Non-pigmented ciliary epithelial cell (primary cell): Measurements from ENCODE around the gene LSM14B.

Experiments
- DNase-seq: peaks from one replicate; pipeline ENCODE4 v3.0.0-alpha.2; 2010; ENCODE audit warnings: low read depth

The LSM14B gene

DNA sequence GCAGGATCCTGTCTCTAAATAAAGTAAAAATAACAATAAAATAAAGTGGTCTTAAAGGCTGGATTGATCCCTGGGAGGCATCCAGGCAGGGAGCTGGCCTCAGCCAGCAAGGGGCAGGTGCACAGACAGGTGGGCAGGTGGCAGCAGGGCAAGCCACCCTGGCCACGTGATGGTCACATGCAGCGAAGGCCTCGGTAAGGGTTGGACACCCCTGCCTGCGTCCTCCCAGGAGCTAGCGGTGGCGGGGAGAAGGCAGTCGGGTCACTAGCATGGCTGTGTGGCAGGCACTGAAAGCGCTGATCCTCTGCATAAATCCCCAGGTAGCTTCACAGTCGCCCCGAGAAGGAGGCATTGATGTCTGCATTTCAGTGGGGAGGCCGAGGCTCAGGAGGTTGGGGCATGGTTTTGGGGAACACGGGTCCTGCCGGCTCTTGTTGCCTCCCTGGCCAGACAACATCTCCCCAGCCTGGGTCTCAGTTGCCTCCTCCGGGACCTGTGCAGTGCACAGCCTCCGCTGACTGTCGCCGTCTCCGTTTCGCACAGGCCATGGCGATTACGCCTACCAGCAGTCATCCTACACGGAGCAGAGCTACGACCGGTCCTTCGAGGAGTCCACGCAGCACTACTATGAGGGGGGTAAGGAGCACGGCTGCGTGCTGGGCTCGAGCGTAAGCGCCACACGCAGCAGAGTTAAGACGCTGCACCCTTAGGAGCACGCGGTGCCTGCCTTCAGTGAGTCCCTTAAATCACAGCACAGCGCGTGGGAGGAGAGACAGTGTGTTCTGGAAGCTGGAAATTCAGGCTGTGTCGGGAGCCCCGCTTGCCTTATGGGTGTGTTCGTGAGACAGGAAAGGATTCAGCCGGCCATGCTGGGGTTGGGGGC lies 42.8 kb downstream of the LSM14B start:
- DNase-seq, result no peak

GRCh38 chr20:62165762-62166399 lies 43.6 kb downstream of the LSM14B start:
- DNase-seq, result no peak

DNA sequence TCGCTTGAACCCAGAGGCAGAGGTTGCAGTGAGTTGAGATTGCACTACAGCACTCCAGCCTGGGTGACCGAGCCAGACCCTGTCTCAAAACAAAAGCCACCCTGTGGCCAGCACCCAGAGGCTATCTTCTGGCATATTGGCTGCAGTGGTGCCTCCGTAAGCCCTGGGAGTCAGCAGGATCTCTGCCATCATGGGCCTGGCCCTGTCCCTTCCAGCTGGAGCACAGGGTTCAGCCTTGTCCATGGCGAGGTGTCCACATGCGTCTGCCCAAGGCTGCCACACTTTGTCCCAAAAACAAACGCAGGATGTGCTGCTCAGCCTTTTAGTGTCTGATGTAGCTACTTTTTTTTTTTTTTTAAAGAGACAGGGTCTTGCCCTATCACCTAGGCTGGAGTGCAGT lies 45.2 kb downstream of the LSM14B start:
- DNase-seq, result no peak

DNA sequence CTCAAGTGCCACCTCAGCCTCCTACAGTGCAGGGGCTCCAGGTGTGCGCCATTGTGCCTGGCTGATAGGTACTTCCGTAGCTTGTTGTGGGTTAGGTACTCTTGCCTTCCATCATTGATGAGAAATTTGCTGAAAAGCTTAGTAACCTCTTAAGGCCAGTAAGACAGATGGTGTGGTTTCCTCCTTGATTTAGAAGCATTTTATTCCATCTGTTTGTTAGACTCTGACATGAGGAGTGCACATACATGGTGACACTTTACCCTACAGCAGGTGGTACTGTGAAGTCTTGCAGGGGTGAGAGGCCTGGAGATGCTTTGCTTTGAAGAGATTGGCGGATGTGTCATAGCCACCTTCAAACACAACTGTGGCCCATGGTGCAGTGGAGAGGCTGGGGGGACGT lies 45.8 kb downstream of the LSM14B start:
- no peak for DNase-seq

DNA sequence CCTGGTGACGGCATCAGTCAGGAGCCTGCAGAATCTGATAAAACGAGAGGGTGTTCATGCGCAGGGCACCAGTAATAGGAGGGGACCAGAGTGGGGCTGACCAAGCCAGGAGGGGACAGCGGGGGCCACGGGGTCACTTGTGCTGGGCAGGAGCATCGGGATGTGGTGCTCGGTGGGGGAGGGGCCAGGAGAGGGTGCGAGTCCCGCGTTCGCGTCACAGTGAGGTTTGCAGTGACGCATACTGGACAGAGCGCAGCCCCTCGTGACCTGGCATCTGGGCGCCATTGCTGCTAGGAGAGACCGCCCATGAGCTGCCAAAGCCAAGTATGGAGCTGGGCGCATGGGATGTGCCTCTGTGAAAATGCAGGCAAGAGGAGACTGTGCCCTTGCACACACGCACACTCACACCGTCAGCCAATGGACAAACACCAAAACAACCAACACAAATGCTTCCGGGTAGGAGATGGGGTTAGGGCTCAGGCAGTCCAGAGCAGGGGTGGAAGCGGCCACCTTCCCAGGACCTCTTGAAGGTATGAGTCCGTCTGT lies 46.7 kb downstream of the LSM14B start:
- no peak for DNase-seq

DNA sequence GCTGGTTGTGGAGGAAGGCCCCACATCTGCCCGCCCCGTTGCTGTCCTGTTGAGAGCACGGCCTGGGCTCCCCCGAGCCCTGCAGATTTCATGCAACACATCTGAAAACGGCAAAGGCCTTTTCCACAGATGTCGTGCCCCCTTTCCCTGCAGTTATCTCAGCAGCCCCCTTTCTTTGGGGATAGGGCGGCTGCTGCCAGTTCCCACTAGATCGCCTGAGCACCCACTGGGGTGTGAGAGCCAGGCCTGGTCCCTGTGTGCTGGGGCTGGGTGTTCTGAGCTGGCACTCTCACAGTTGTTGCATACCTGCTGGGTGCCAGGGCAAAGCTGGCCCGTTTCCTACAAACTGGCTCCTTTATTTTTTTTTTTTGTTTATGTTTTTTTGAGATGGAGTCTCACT lies 48.3 kb downstream of the LSM14B start:
- no peak for DNase-seq

GRCh38 chr20:62171245-62171644 lies 49.0 kb downstream of the LSM14B start:
- DNase-seq, result no peak

- no peak for DNase-seq
Measured at GRCh38 chr20:62172666-62173065, 50.4 kb downstream of the LSM14B start.

- no peak for DNase-seq
Measured at GRCh38 chr20:62174021-62174804, 51.9 kb downstream of the LSM14B start.

- DNase-seq, result no peak
Measured at GRCh38 chr20:62174870-62175624, 52.8 kb downstream of the LSM14B start.

GRCh38 chr20:62175711-62176110 lies 53.4 kb downstream of the LSM14B start:
- DNase-seq, result no peak

GRCh38 chr20:62176866-62177265 lies 54.6 kb downstream of the LSM14B start:
- DNase-seq, result no peak

DNA sequence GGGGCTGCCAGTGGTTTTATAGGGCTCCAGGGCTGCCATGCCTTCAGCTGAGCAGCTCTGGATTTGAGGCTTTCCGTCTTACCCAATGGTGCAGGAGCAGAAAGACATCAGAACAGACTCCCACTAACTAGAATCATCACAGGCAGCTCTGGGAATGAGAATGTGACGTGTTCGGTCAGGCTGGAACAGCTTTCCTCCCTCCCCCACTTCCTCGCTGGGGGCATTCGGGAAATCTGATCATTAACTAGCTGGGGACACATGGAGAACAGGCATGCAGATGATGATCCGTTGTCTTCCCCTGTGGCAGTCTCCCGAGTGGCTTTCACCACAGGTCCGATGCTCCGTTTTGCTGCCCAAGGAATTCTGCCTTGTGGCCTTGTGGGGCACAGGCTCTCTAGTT lies 55.0 kb downstream of the LSM14B start:
- no peak for DNase-seq

- DNase-seq, result no peak
Measured at GRCh38 chr20:62178316-62179161, 56.3 kb downstream of the LSM14B start.

GRCh38 chr20:62179162-62179504 lies 56.9 kb downstream of the LSM14B start:
- no peak for DNase-seq

DNA sequence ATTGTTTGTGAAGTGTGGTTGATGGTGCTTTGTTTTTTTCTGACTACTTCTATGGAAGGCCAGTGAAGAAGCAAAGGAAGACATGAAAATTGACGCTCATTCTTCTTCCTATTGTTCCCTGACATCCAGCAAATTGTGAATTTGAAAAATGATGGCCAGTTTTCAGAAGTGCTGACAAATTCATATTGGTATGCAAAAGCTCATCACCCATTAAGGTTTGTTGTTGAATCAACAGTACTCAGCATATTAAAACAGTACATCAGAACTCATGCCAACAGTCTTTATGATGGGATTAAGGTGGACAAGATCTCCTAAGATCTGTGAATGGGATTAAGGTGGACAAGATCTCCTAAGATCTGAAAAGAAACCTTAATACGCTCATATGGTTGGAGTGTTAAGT lies 59.5 kb downstream of the LSM14B start:
- no peak for DNase-seq

- DNase-seq, result peak; percentile 67
Measured at GRCh38 chr20:62182469-62183425, 60.5 kb downstream of the LSM14B start, which contains the start of gene MTG2. MTG2 (plus strand) TSS chr20:62183028; CDS start chr20:62193421, 10,393 bp downstream.

GRCh38 chr20:62183426-62184142 lies 61.3 kb downstream of the LSM14B start:
- DNase-seq, result no peak
